AG09319 (cell line): ENCODE measurements around the gene SCN3A.

Experiments used
- DNase-seq: peaks from one replicate; pipeline ENCODE4 v3.0.0-alpha.2; 2010; ENCODE audit warnings: low read depth; ENCODE audit errors: extremely low read depth
- TF ChIP-seq, protein P1 (sequence below): IDR thresholded peaks from 2 replicates; pipeline ENCODE4 v1.5.1; 2011; ENCODE audit warnings: low read depth, mild to moderate bottlenecking, inconsistent platforms, low read length, moderate library complexity

SCN3A gene

DNA sequence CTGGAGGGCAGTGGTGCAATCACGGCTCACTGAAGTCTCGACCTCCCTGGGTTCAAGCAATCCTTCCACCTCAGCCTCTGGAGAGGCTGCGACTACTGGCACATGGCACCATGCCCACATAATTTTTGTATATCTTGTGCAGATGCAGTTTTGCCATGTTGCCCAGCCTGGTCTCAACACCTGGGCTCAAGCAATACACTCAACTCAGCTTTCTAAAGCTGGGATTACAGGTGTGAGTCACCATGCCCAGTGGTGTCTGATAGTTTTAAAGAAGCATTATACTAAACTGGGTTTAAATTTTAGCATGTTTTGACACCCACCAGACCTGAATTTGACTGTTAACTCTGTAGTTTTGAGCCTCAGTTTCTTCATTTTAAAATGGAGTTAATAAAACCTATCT is 139.1 kb downstream of the SCN3A start:
- DNase-seq = no peak

GRCh38 chr2:165060411-165060810 is 143.4 kb downstream of the SCN3A start:
- no peak for DNase-seq
- TF ChIP-seq, protein P1, sequence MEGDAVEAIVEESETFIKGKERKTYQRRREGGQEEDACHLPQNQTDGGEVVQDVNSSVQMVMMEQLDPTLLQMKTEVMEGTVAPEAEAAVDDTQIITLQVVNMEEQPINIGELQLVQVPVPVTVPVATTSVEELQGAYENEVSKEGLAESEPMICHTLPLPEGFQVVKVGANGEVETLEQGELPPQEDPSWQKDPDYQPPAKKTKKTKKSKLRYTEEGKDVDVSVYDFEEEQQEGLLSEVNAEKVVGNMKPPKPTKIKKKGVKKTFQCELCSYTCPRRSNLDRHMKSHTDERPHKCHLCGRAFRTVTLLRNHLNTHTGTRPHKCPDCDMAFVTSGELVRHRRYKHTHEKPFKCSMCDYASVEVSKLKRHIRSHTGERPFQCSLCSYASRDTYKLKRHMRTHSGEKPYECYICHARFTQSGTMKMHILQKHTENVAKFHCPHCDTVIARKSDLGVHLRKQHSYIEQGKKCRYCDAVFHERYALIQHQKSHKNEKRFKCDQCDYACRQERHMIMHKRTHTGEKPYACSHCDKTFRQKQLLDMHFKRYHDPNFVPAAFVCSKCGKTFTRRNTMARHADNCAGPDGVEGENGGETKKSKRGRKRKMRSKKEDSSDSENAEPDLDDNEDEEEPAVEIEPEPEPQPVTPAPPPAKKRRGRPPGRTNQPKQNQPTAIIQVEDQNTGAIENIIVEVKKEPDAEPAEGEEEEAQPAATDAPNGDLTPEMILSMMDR = no peak

More for the DNA sequence above, 139.1 kb downstream of the SCN3A start:
- TF ChIP-seq, protein P1 = no peak

DNA sequence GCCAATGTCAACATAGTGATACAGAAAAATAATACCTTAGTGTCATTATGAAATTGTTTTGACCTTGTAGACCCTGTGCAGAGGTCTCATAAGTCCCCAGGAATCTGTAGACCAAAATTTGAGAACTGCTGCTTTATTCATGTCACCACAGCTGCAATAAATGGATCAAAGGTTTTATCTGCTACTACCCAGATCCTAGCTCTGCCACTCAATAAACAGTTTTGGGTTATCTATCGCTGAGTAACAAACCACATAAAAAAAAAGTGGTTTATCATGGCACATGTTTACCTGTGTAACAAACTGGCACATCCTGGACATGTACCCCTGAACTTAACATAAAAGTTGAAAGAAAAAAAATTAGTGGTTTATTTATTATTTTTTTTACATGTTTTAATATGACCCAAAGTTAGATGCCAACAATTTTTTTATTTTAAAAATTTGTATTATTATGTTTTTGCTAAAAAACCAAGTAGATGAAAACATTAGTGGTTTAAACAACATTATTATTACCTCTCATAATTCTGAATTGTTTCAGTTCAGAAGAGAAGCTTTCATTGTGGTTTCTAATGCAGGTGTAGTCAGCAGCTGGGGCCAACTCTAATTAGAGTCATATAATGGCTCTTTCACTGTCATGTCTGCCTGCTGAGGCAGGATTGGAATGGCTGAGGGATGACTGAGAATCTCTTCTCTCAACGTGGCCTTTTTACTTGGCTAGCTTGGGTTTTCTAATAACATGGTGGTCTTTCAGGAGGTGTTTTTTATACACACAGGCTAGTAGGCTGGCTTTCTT is 145.2 kb downstream of the SCN3A start:
- TF ChIP-seq, protein P1 = no peak
- no peak for DNase-seq

- no peak for DNase-seq
- TF ChIP-seq, protein P1 = no peak
Observed at GRCh38 chr2:165057931-165058330, 145.9 kb downstream of the SCN3A start.

DNA sequence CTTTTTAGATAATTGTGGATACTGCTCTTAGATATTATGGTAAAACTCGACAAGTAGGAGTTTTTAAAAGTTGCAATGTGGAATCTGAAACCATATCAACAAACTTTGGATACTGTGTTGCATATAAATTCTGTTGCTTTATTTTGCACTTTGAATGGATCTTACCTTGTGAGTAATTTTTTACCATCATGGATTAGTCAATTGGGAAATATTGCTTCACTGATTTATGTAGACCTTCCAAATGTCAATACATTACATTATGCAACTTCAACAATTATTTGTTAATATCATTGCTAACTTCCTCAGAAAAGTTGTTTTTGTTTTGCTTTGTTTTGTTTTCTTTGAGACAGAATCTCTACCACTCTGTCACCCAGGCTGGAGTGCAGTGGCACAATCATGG is 146.5 kb downstream of the SCN3A start:
- TF ChIP-seq, protein P1 = no peak
- DNase-seq = no peak

DNA sequence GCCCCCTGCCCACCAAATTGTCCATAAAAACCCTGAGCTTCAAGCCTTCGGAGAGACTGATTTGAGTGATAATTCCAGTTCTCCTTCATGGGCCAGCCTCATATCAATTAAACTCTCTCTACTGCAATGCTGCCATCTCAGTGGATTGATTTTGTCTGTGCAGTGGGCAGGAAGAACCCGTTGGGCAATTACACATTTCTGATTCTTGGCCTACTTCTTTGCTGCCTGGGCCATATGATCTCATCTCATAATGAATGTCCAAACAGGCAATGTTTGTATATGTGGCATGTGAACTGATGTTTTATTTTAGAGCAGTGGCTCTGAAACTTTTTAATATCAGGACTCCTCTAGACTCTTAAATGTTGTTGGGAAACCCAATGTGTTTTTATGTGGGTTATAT is 147.3 kb downstream of the SCN3A start:
- no peak for DNase-seq
- TF ChIP-seq, protein P1 = no peak

GRCh38 chr2:165055082-165055851 is 148.6 kb downstream of the SCN3A start:
- TF ChIP-seq, protein P1 = no peak
- DNase-seq = no peak
